Sigmoid colon (tissue), 4 donors: ENCODE measurements around the gene CABLES2.

Experiments used
- POLR2A ChIP-seq, 2 donors: fragments of 450-650 bp; IDR thresholded peaks; one replicate each; pipeline ENCODE4 v1.6.1; 2016; ENCODE audit warnings: antibody characterized with exemption in 2 of 2, mild to moderate bottlenecking in 2 of 2, moderate library complexity in 2 of 2
- POLR2AphosphoS5 ChIP-seq, 4 donors: sonication (generic); formaldehyde crosslinking; IDR thresholded peaks; one replicate each; pipeline ENCODE4 v1.6.1; 2017; ENCODE audit warnings: antibody characterized with exemption in 4 of 4

DNA sequence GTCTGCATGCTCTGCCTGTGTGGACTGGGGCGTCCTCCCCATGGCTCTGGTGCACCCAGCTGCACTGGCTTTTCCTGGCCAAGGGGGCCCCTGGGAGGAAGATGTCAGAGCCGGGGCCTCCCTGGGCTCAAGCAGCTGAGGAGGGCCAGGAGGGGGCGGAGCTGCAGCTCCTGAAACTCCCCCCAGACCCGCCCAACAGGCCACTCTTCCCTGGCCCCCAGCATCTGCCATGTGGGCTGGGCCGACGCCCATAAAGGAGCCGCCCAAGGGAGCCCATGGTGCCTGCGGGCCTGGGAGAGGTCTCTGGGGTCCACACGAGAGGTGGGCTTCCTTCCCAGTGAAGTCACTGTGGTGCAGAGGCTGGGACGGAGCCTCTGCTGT lies 16.2 kb upstream of the CABLES2 start:
- no peak for TF ChIP-seq POLR2AphosphoS5 (IDR thresholded peaks at IDR 0.05)
- no peak for TF ChIP-seq POLR2A (IDR thresholded peaks at IDR 0.05)
